Endometrial microvascular endothelial cells (primary cell): Measurements from ENCODE around the gene SDF2. TPM values are rescaled to one million over a fixed set of nuclear protein-coding genes. Genes with fewer than 3 reads are reported as not detected.
"Not testable (repeated sequence)": the region's sequence is repeated elsewhere in the genome, so short reads cannot be mapped to it uniquely, and the experiment has no call there.

Source experiments
- in situ Hi-C: cut with HindIII; loops from 2 replicates; pipeline ENCODE4 v1.10.0; 2017; ENCODE audit warnings: low sequenced_read_pairs, low pct_unique_long_range_greater_than_20kb; ENCODE audit errors: inconsistent ontology term
- total RNA-seq: library from RNA; depleted of rRNA; stranded (reverse); fragments of >200 nt; gene quantifications from one replicate; pipeline ENCODE4 v1.2.3, GENCODE V29; 2015; ENCODE audit errors: inconsistent ontology term

Gene SDF2
- total RNA-seq, 1 donor from 2014 or later: 60.8 TPM

- in situ Hi-C loops: no loop called here
Observed at GRCh38 chr17:28688481-28688880, 26.8 kb upstream of the SDF2 start.

GRCh38 chr17:28686296-28686695 lies 24.6 kb upstream of the SDF2 start:
- in situ Hi-C loops: no loop called here

- in situ Hi-C loops: no loop called here
Observed at GRCh38 chr17:28685366-28685765, 23.7 kb upstream of the SDF2 start.

- in situ Hi-C loops: no loop called here
Observed at GRCh38 chr17:28684963-28685362, 23.3 kb upstream of the SDF2 start.

GRCh38 chr17:28682655-28683054 lies 20.9 kb upstream of the SDF2 start:
- in situ Hi-C loops: no loop called here

GRCh38 chr17:28675980-28676379 lies 14.3 kb upstream of the SDF2 start:
- in situ Hi-C loops: no loop called here

- in situ Hi-C loops: no loop called here
Observed at GRCh38 chr17:28675490-28675889, 13.8 kb upstream of the SDF2 start.

GRCh38 chr17:28669918-28670317 lies 8.2 kb upstream of the SDF2 start:
- in situ Hi-C loops: no loop called here

- in situ Hi-C loops: no loop called here
Observed at GRCh38 chr17:28667870-28668269, 6.2 kb upstream of the SDF2 start.

- in situ Hi-C loops: no loop called here
Observed at GRCh38 chr17:28665994-28666393, 4.3 kb upstream of the SDF2 start.

- in situ Hi-C loops: no loop called here
Observed at GRCh38 chr17:28663723-28664122, 2.0 kb upstream of the SDF2 start.

GRCh38 chr17:28662527-28662829 lies 772 bp upstream of the SDF2 start:
- in situ Hi-C loops: no loop called here

GRCh38 chr17:28659497-28659881 lies 2.2 kb downstream of the SDF2 start:
- in situ Hi-C loops: not testable (repeated sequence)

- in situ Hi-C loops: not testable (repeated sequence)
Observed at GRCh38 chr17:28658766-28659496, 2.8 kb downstream of the SDF2 start.

GRCh38 chr17:28658342-28658741 lies 3.4 kb downstream of the SDF2 start:
- in situ Hi-C loops: not testable (repeated sequence)

GRCh38 chr17:28657756-28658155 lies 4.0 kb downstream of the SDF2 start:
- in situ Hi-C loops: no loop called here

GRCh38 chr17:28655160-28655559 lies 6.5 kb downstream of the SDF2 start:
- in situ Hi-C loops: no loop called here

- in situ Hi-C loops: no loop called here
Observed at GRCh38 chr17:28648698-28649097, 13.0 kb downstream of the SDF2 start.

GRCh38 chr17:28646039-28646754 lies 15.5 kb downstream of the SDF2 start:
- in situ Hi-C loops: no loop called here

GRCh38 chr17:28645576-28645939 lies 16.1 kb downstream of the SDF2 start:
- in situ Hi-C loops: no loop called here
